PC-3 (cell line): ENCODE results near the gene DNAH9.

ENCODE experiments used
- CTCF ChIP-seq: fragments of 300-600 bp; sonication (generic); conservative IDR thresholded peaks from 2 replicates; pipeline ENCODE4 v1.5.1; 2017; ENCODE audit warnings: antibody characterized with exemption, low read depth, mild to moderate bottlenecking, low read length
- EZH2 ChIP-seq: fragments of 300-600 bp; sonication (generic); IDR thresholded peaks from one replicate; pipeline ENCODE4 v1.6.1; 2017; ENCODE audit warnings: antibody characterized with exemption, mild to moderate bottlenecking, low read length; ENCODE audit not compliant: unreplicated experiment

- TF ChIP-seq CTCF (no peak), EZH2 (no peak)
Measured at GRCh38 chr17:11885051-11885450, 286.8 kb downstream of the DNAH9 start.
